DND-41 (cell line): ENCODE data around the gene SRRM4.

Experiments used
- ATAC-seq: fragments of 200-7000 bp; cut with Tn5 transposase; 3 replicates; pipeline ENCODE4 v1.9.1; 2021; ENCODE audit warnings: low read depth; ENCODE audit not compliant: insufficient read depth
- DNase-seq: peaks from one replicate; pipeline ENCODE4 v3.0.0-alpha.2; 2020
- H2AFZ ChIP-seq: 2 replicates; pipeline ENCODE4 v1.6.0; 2012; ENCODE audit warnings: low read depth, low read length
- H3K27ac ChIP-seq: 2 replicates; pipeline ENCODE4 v1.5.1; 2012; ENCODE audit warnings: low read length, inconsistent platforms
- H3K27me3 ChIP-seq: fragments of 200-600 bp; sonication (generic); 2 replicates; pipeline ENCODE4 v1.6.0; 2012; ENCODE audit warnings: low read length, mild to moderate bottlenecking, inconsistent platforms; ENCODE audit not compliant: insufficient read depth, poor library complexity
- H3K36me3 ChIP-seq: 2 replicates; pipeline ENCODE4 v1.5.1; 2012; ENCODE audit warnings: low read length, inconsistent platforms; ENCODE audit not compliant: insufficient read depth
- H3K4me1 ChIP-seq: 2 replicates; pipeline ENCODE4 v1.5.1; 2012; ENCODE audit warnings: mild to moderate bottlenecking, low read length; ENCODE audit not compliant: insufficient read depth
- H3K4me2 ChIP-seq: 2 replicates; pipeline ENCODE4 v1.6.0; 2012; ENCODE audit warnings: mild to moderate bottlenecking, moderate library complexity, low read length, inconsistent platforms; ENCODE audit not compliant: insufficient read depth
- H3K4me3 ChIP-seq, 2 experiments: fragments of 200-600 bp in 1 of 2; shearing (Covaris generic) in 1 of 2; 2 replicates each; pipeline ENCODE4 v1.5.1; 2012 to 2016; ENCODE audit warnings: inconsistent platforms in 2 of 2, low read length in 2 of 2, mild to moderate bottlenecking in 2 of 2, low read depth in 1 of 2, moderate library complexity in 1 of 2
- H3K79me2 ChIP-seq: 2 replicates; pipeline ENCODE4 v1.6.0; 2012; ENCODE audit warnings: low read length, inconsistent platforms; ENCODE audit not compliant: insufficient read depth
- H3K9ac ChIP-seq: 2 replicates; pipeline ENCODE4 v1.6.0; 2012; ENCODE audit warnings: low read depth, mild to moderate bottlenecking, inconsistent platforms, low read length, moderate library complexity
- H3K9me3 ChIP-seq: 2 replicates; pipeline ENCODE4 v1.5.1; 2012; ENCODE audit warnings: low read length, moderate library complexity, mild to moderate bottlenecking, inconsistent platforms; ENCODE audit not compliant: insufficient read depth, severe bottlenecking
- H4K20me1 ChIP-seq: 2 replicates; pipeline ENCODE4 v1.6.0; 2012; ENCODE audit warnings: low read length; ENCODE audit not compliant: insufficient read depth
- EZH2 ChIP-seq: IDR thresholded peaks from 3 replicates; pipeline ENCODE4 v1.6.1; 2012; ENCODE audit warnings: borderline replicate concordance, low read depth, mild to moderate bottlenecking, moderate library complexity, low read length, inconsistent platforms; ENCODE audit not compliant: severe bottlenecking
- TF ChIP-seq, protein P1 (sequence below): IDR thresholded peaks from 2 replicates; pipeline ENCODE4 v1.5.1; 2012; ENCODE audit warnings: borderline replicate concordance, low read length, moderate library complexity, mild to moderate bottlenecking; ENCODE audit not compliant: poor library complexity, severe bottlenecking; ENCODE audit errors: extremely low read depth

The SRRM4 gene

DNA sequence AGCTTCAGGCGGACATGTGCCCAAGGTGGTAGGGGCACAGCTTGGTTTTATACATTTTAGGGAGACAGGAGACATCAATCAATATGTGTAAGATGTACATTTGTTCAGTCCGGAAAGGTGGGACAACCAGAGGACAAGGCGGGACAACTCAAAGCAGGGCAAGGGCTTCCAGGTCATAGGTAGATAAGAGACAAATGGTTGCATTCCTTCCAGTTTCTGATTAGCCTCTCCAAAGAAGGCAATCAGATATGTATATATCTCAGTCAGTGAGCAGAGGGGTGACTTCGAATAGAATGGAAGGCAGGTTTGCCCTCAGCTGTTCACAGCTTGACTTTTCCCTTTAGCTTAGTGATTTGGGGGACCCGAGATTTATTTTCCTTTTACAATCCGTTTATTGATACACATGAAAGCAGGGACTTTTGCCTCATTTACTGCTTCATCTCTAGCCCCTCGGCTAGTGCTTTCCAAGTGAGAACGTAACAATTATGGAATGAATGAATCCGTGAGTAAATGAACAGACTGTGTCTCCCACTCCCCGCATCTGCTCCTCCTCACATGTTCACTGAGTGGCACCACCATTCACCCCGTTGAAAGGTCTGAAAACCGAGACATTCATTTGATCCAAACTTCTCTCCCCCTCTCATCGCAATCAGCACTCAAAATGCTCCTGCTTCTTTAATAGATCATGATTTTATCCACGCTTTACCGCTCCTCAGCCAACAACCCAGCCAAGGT, 190.5 kb downstream of the SRRM4 start:
- Histone ChIP-seq H3K27ac (no peak overlapping the region), H3K9me3 (no peaks in the 10 kb centered on the region), H3K9ac (no peak overlapping the region), H3K36me3 (no peaks in the 10 kb centered on the region), H2AFZ (no peak overlapping the region), H3K27me3 (no peaks in the 10 kb centered on the region), H3K4me1 (no peaks in the 10 kb centered on the region), H3K4me3 (no peak overlapping the region), H4K20me1 (no peaks in the 10 kb centered on the region), H3K79me2 (no peaks in the 10 kb centered on the region), H3K4me2 (no peak overlapping the region)
- no peak for TF ChIP-seq EZH2
- TF ChIP-seq, protein P1, sequence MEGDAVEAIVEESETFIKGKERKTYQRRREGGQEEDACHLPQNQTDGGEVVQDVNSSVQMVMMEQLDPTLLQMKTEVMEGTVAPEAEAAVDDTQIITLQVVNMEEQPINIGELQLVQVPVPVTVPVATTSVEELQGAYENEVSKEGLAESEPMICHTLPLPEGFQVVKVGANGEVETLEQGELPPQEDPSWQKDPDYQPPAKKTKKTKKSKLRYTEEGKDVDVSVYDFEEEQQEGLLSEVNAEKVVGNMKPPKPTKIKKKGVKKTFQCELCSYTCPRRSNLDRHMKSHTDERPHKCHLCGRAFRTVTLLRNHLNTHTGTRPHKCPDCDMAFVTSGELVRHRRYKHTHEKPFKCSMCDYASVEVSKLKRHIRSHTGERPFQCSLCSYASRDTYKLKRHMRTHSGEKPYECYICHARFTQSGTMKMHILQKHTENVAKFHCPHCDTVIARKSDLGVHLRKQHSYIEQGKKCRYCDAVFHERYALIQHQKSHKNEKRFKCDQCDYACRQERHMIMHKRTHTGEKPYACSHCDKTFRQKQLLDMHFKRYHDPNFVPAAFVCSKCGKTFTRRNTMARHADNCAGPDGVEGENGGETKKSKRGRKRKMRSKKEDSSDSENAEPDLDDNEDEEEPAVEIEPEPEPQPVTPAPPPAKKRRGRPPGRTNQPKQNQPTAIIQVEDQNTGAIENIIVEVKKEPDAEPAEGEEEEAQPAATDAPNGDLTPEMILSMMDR: no peak
- ATAC-seq: no peak
- no peak for DNase-seq

DNA sequence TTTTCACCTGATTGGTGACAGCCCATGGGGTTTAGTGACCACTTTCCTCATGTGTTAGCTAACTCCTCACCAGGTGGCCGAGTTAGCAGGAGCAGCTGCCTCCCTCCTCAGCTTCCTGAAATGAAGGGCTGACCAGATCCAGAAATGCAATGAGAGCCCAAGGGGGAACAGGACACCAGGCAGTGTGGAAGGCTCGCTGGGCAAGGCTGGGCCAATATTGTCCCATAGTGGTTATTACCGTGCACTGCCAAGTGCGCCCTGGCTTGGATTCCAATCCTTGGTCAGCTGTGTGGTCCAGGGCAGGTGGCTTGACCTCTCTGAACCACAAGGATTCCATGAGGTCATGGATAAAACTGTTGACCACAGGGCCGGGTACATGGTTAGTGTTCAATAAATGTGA, 193.7 kb downstream of the SRRM4 start:
- H3K27me3 ChIP-seq: no peaks in the 10 kb centered on the region
- no peak overlapping the region for H3K27ac ChIP-seq
- no peaks in the 10 kb centered on the region for H3K9me3 ChIP-seq
- H3K9ac ChIP-seq: no peak overlapping the region
- H3K4me1 ChIP-seq: no peaks in the 10 kb centered on the region
- H3K36me3 ChIP-seq: no peaks in the 10 kb centered on the region
- H3K4me2 ChIP-seq: no peak overlapping the region
- no peak overlapping the region for H2AFZ ChIP-seq
- TF ChIP-seq, protein P1: no peak
- TF ChIP-seq EZH2: no peak
- H3K4me3 ChIP-seq: no peak overlapping the region
- no peak for ATAC-seq
- H4K20me1 ChIP-seq: no peaks in the 10 kb centered on the region
- no peak for DNase-seq
- H3K79me2 ChIP-seq: no peaks in the 10 kb centered on the region

DNA sequence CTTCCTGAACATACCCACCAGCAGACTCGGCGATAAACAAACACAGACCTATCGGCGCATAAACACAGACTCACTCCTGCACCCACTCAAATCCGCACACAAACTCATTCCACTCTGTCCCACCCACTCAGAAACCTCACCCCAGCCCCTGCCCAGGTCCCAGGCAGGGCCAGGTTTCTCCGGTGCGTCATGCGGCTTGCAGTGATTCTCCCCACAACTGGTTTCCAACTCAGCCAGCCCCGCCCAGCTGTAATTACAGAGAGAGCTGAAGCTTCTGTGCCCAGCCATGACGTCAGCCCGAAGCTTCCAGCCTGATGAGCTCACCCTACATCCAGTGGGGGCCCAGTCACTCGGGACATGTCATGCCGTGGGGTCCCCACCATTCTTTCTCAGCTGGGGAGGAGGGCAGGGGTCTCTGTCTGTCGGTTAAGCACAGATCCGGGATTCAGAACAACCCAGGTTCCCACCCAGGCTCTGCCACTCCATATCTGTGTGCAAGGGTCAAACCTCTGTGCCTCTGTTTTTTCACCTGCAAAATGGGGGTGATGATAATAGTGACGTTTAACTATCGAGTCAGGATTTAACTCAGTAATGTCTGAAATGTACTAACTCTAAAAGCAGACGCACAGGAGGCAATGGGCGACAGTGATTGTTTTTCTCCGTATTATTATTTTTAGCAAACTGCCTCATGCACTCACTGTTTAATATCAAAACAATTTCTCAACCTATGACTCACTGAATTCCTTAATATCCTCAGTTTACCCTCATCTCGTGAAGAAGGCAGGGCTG, 195.1 kb downstream of the SRRM4 start:
- TF ChIP-seq, protein P1: no peak
- no peak overlapping the region for H3K4me3 ChIP-seq
- no peak for DNase-seq
- H3K79me2 ChIP-seq: no peaks in the 10 kb centered on the region
- ATAC-seq: no peak
- no peak overlapping the region for H3K27ac ChIP-seq
- no peaks in the 10 kb centered on the region for H3K4me1 ChIP-seq
- H3K4me2 ChIP-seq: no peak overlapping the region
- no peaks in the 10 kb centered on the region for H3K36me3 ChIP-seq
- no peak overlapping the region for H2AFZ ChIP-seq
- no peak overlapping the region for H3K9ac ChIP-seq
- no peaks in the 10 kb centered on the region for H3K27me3 ChIP-seq
- H3K9me3 ChIP-seq: no peaks in the 10 kb centered on the region
- no peaks in the 10 kb centered on the region for H4K20me1 ChIP-seq
